ENCODE measurements around the gene ZNF277. TPM values are rescaled to one million over a fixed set of nuclear protein-coding genes. Genes with fewer than 3 reads are reported as not detected.

The ZNF277 gene
- total and polyA plus RNA-seq, 2 experiments from 2014 or later, result 10.0 to 34.6 TPM

GRCh38 chr7:112213735-112214134 is 7.2 kb downstream of the ZNF277 start:
- peaks cover 3% of the 10 kb centered on the region for H3K4me1 ChIP-seq (ENCODE audit: insufficient read depth)
- no peak for TF ChIP-seq EZH2phosphoT487 (IDR thresholded peaks at IDR 0.05; ENCODE audit: low read depth, severe bottlenecking, unreplicated experiment)
- TF ChIP-seq EZH2 (IDR thresholded peaks at IDR 0.05; ENCODE audit: borderline replicate concordance), result no peak
- TF ChIP-seq CTCF (IDR thresholded peaks at IDR 0.05; ENCODE audit: poor library complexity), result no peak
- no peaks in the 10 kb centered on the region for H3K36me3 ChIP-seq (replicated peaks; ENCODE audit: insufficient read depth, low read depth)
- H3K27me3 ChIP-seq, result no peaks in the 10 kb centered on the region
- WGBS (ENCODE audit: low lambda C conversion rate, missing lambda C conversion rate), result 96% methylated on average over 1 of the region's 1 CpG
- H3K27ac ChIP-seq, result no peak overlapping the region
- no peaks in the 10 kb centered on the region for H4K20me1 ChIP-seq (ENCODE audit: insufficient read depth, poor library complexity, severe bottlenecking)
- H3K9me3 ChIP-seq (ENCODE audit: low read depth), result no peaks in the 10 kb centered on the region
- peaks cover 91% of the 10 kb centered on the region for H3K79me2 ChIP-seq
- H2AFZ ChIP-seq, result no peak overlapping the region
- no peak overlapping the region for H3K4me2 ChIP-seq
- no peaks in the 10 kb centered on the region for H3K9me2 ChIP-seq (replicated peaks; ENCODE audit: insufficient read depth)
- no peak overlapping the region for H3K4me3 ChIP-seq
- no peak for DNase-seq (ENCODE audit: low spot score)

GRCh38 chr7:112214268-112214667 is 7.8 kb downstream of the ZNF277 start:
- Histone ChIP-seq H3K27ac (no peak overlapping the region), H3K79me2 (peaks cover 91% of the 10 kb centered on the region), H3K9me2 (replicated peaks; ENCODE audit: insufficient read depth) (no peaks in the 10 kb centered on the region), H3K4me2 (no peak overlapping the region), H3K4me1 (ENCODE audit: insufficient read depth) (peaks cover 3% of the 10 kb centered on the region), H3K4me3 (no peak overlapping the region), H3K36me3 (replicated peaks; ENCODE audit: insufficient read depth, low read depth) (no peaks in the 10 kb centered on the region), H2AFZ (no peak overlapping the region), H3K9me3 (ENCODE audit: low read depth) (no peaks in the 10 kb centered on the region), H3K27me3 (no peaks in the 10 kb centered on the region), H4K20me1 (ENCODE audit: insufficient read depth, poor library complexity, severe bottlenecking) (no peaks in the 10 kb centered on the region)
- TF ChIP-seq EZH2phosphoT487 (IDR thresholded peaks at IDR 0.05; ENCODE audit: low read depth, severe bottlenecking, unreplicated experiment) (no peak), EZH2 (IDR thresholded peaks at IDR 0.05; ENCODE audit: borderline replicate concordance) (no peak), CTCF (IDR thresholded peaks at IDR 0.05; ENCODE audit: poor library complexity) (no peak)
- DNase-seq (ENCODE audit: low spot score), result no peak

GRCh38 chr7:112214883-112215282 is 8.4 kb downstream of the ZNF277 start:
- H3K27me3 ChIP-seq, result no peaks in the 10 kb centered on the region
- no peaks in the 10 kb centered on the region for H3K9me2 ChIP-seq (replicated peaks; ENCODE audit: insufficient read depth)

More at GRCh38 chr7:112214883-112215282, 8.4 kb downstream of the ZNF277 start:
- Histone ChIP-seq H3K9me3 (ENCODE audit: low read depth) (no peaks in the 10 kb centered on the region), H3K27ac (no peak overlapping the region), H4K20me1 (ENCODE audit: insufficient read depth, poor library complexity, severe bottlenecking) (no peaks in the 10 kb centered on the region), H3K36me3 (replicated peaks; ENCODE audit: insufficient read depth, low read depth) (no peaks in the 10 kb centered on the region), H3K79me2 (peaks cover 91% of the 10 kb centered on the region), H2AFZ (no peak overlapping the region), H3K4me3 (no peak overlapping the region), H3K4me1 (ENCODE audit: insufficient read depth) (peaks cover 3% of the 10 kb centered on the region), H3K4me2 (no peak overlapping the region)
- TF ChIP-seq EZH2 (IDR thresholded peaks at IDR 0.05; ENCODE audit: borderline replicate concordance) (no peak), EZH2phosphoT487 (IDR thresholded peaks at IDR 0.05; ENCODE audit: low read depth, severe bottlenecking, unreplicated experiment) (no peak), CTCF (IDR thresholded peaks at IDR 0.05; ENCODE audit: poor library complexity) (no peak)
- no peak for DNase-seq (ENCODE audit: low spot score)
- 84% methylated on average over 2 of the region's 2 CpGs for WGBS (ENCODE audit: low lambda C conversion rate, missing lambda C conversion rate)

All from hepatocyte (in vitro differentiated cells).